GM12865 (cell line): ENCODE results near the gene PIGR.

ENCODE experiments used
- DNase-seq: peaks from one replicate; pipeline ENCODE4 v3.0.0; 2010; ENCODE audit warnings: low read depth
- H3K4me3 ChIP-seq: 2 replicates; pipeline ENCODE4 v1.5.1; 2011; ENCODE audit warnings: mild to moderate bottlenecking, low read depth, low read length, control low read depth
- CTCF ChIP-seq: IDR thresholded peaks from 2 replicates; pipeline ENCODE4 v1.5.1; 2011; ENCODE audit warnings: low read length, control low read depth, low read depth, inconsistent platforms; ENCODE audit not compliant: insufficient read depth; ENCODE audit errors: missing control alignments

The PIGR gene

GRCh38 chr1:206923009-206923960 lies 23.0 kb downstream of the PIGR start:
- no peak for TF ChIP-seq CTCF
- H3K4me3 ChIP-seq = peak overlapping the region; percentile 61
- DNase-seq = peak; percentile 93

GRCh38 chr1:206922524-206922923 lies 23.7 kb downstream of the PIGR start:
- no peak for DNase-seq
- H3K4me3 ChIP-seq = peak overlapping the region; percentile 61
- no peak for TF ChIP-seq CTCF

- peak within 1 kb of the TSS; percentile 61 for H3K4me3 ChIP-seq
- TF ChIP-seq CTCF = no peak
- peak; percentile 85 for DNase-seq
These were observed 24.4 kb downstream of the PIGR start, which contains the start of gene FCMR for GRCh38 chr1:206921772-206922265. Gene FCMR, minus strand, starts transcription at chr1:206921941. Its CDS starts 87 bp downstream, at chr1:206921854.

GRCh38 chr1:206918076-206918475 lies 28.2 kb downstream of the PIGR start:
- peak overlapping the region; percentile 61 for H3K4me3 ChIP-seq
- no peak for TF ChIP-seq CTCF
- no peak for DNase-seq

- H3K4me3 ChIP-seq = no peak overlapping the region
- no peak for DNase-seq
- TF ChIP-seq CTCF = no peak
These were observed 30.1 kb downstream of the PIGR start for GRCh38 chr1:206916000-206916709.

GRCh38 chr1:206915030-206915735 lies 31.1 kb downstream of the PIGR start:
- TF ChIP-seq CTCF = no peak
- DNase-seq = no peak
- H3K4me3 ChIP-seq = no peak overlapping the region
